CD4-positive, alpha-beta T cell treated with Interleukin-17A for 1 hour (primary cell): ENCODE data around the gene CLCF1.

Source experiments
- DNase-seq: peaks from one replicate; pipeline ENCODE4 v3.0.0-alpha.2; 2020

Gene CLCF1

GRCh38 chr11:67393990-67394389, 20.6 kb upstream of the CLCF1 start:
- no peak for DNase-seq

GRCh38 chr11:67393437-67393836, 20.0 kb upstream of the CLCF1 start:
- no peak for DNase-seq

GRCh38 chr11:67392183-67392715, 18.9 kb upstream of the CLCF1 start:
- DNase-seq = no peak

GRCh38 chr11:67391304-67392182, 18.1 kb upstream of the CLCF1 start, which contains the start of gene RAD9A:
TSS of gene RAD9A (plus strand) at chr11:67391986. CDS start at chr11:67392045, 59 bp downstream.
- peak; percentile 91 for DNase-seq

GRCh38 chr11:67390947-67391303, 17.5 kb upstream of the CLCF1 start:
- no peak for DNase-seq

- peak; percentile 69 for DNase-seq
These were observed 16.1 kb upstream of the CLCF1 start for GRCh38 chr11:67389477-67389876.

- no peak for DNase-seq
These were observed 14.1 kb upstream of the CLCF1 start for GRCh38 chr11:67387518-67387917.

- no peak for DNase-seq
These were observed 13.7 kb upstream of the CLCF1 start for GRCh38 chr11:67387069-67387468.

GRCh38 chr11:67384851-67385366, 11.5 kb upstream of the CLCF1 start:
- no peak for DNase-seq

- DNase-seq = peak; percentile 89
These were observed 9.1 kb upstream of the CLCF1 start for GRCh38 chr11:67382276-67383136.

- no peak for DNase-seq
These were observed 8.0 kb upstream of the CLCF1 start for GRCh38 chr11:67381244-67381972.

GRCh38 chr11:67379061-67380058, 6.0 kb upstream of the CLCF1 start:
- DNase-seq = no peak

GRCh38 chr11:67378544-67378943, 5.1 kb upstream of the CLCF1 start:
- DNase-seq = no peak

- DNase-seq = no peak
These were observed 3.7 kb upstream of the CLCF1 start for GRCh38 chr11:67376873-67377808.

GRCh38 chr11:67376063-67376820, 2.8 kb upstream of the CLCF1 start:
- no peak for DNase-seq

GRCh38 chr11:67375320-67376055, 2.1 kb upstream of the CLCF1 start:
- DNase-seq = no peak

- DNase-seq = no peak
These were observed 1.3 kb upstream of the CLCF1 start for GRCh38 chr11:67374571-67375281.
